NCI-H748 (cell line): ENCODE results near the gene SCAMP5.

ENCODE experiments used
- DNase-seq: peaks from one replicate; lab custom pipeline; 2025; ENCODE audit not compliant: unreplicated experiment; lab: John Stamatoyannopoulos, UW

The SCAMP5 gene

GRCh38 chr15:75021341-75021740 is 26.0 kb downstream of the SCAMP5 start:
- no peak for DNase-seq

GRCh38 chr15:75022783-75023180 is 27.4 kb downstream of the SCAMP5 start:
- no peak for DNase-seq

GRCh38 chr15:75023181-75023871 is 28.0 kb downstream of the SCAMP5 start, which contains the start of gene PPCDC:
TSS of gene PPCDC (plus strand) at chr15:75023590. CDS start at chr15:75028319, 4,729 bp downstream.
- peak; percentile 94 for DNase-seq

- DNase-seq = peak; percentile 12
Measured at GRCh38 chr15:75023872-75024636, 28.7 kb downstream of the SCAMP5 start.

- no peak for DNase-seq
Measured at GRCh38 chr15:75025107-75025506, 29.7 kb downstream of the SCAMP5 start.

- DNase-seq = no peak
Measured at GRCh38 chr15:75025548-75026260, 30.3 kb downstream of the SCAMP5 start.

- no peak for DNase-seq
Measured at GRCh38 chr15:75027551-75027950, 32.2 kb downstream of the SCAMP5 start.

- DNase-seq = no peak
Measured at GRCh38 chr15:75028991-75029377, 33.6 kb downstream of the SCAMP5 start.

GRCh38 chr15:75029378-75030022 is 34.1 kb downstream of the SCAMP5 start:
- peak; percentile 63 for DNase-seq

- DNase-seq = no peak
Measured at GRCh38 chr15:75030023-75030413, 34.7 kb downstream of the SCAMP5 start.

- DNase-seq = no peak
Measured at GRCh38 chr15:75030424-75030823, 35.1 kb downstream of the SCAMP5 start.

- no peak for DNase-seq
Measured at GRCh38 chr15:75031848-75032247, 36.5 kb downstream of the SCAMP5 start.

GRCh38 chr15:75032395-75032794 is 37.0 kb downstream of the SCAMP5 start:
- DNase-seq = no peak

GRCh38 chr15:75033809-75034208 is 38.4 kb downstream of the SCAMP5 start:
- no peak for DNase-seq

- DNase-seq = no peak
Measured at GRCh38 chr15:75034615-75035014, 39.3 kb downstream of the SCAMP5 start.

GRCh38 chr15:75036212-75036616 is 40.9 kb downstream of the SCAMP5 start:
- peak; percentile 36 for DNase-seq

- no peak for DNase-seq
Measured at GRCh38 chr15:75037685-75038084, 42.3 kb downstream of the SCAMP5 start.

- DNase-seq = no peak
Measured at GRCh38 chr15:75038231-75038630, 42.9 kb downstream of the SCAMP5 start.

- no peak for DNase-seq
Measured at GRCh38 chr15:75042730-75043508, 47.6 kb downstream of the SCAMP5 start.

GRCh38 chr15:75043509-75044257 is 48.3 kb downstream of the SCAMP5 start:
- DNase-seq = no peak
